Measurements from ENCODE around the gene FOXO3.

The FOXO3 gene

GRCh38 chr6:108597572-108598304, 37.0 kb downstream of the FOXO3 start:
- no peak for DNase-seq (ENCODE audit: low read depth)

- DNase-seq (ENCODE audit: low read depth): no peak
Measured at GRCh38 chr6:108598305-108598863, 37.7 kb downstream of the FOXO3 start.

GRCh38 chr6:108604156-108604555, 43.4 kb downstream of the FOXO3 start:
- DNase-seq (ENCODE audit: low read depth): no peak

GRCh38 chr6:108606250-108606690, 45.6 kb downstream of the FOXO3 start:
- no peak for DNase-seq (ENCODE audit: low read depth)

- DNase-seq (ENCODE audit: low read depth): no peak
Measured at GRCh38 chr6:108608453-108609275, 47.9 kb downstream of the FOXO3 start.

GRCh38 chr6:108609276-108609769, 48.6 kb downstream of the FOXO3 start:
- DNase-seq (ENCODE audit: low read depth): no peak

- no peak for DNase-seq (ENCODE audit: low read depth)
Measured at GRCh38 chr6:108610270-108610839, 49.6 kb downstream of the FOXO3 start.

GRCh38 chr6:108610957-108611586, 50.4 kb downstream of the FOXO3 start:
- DNase-seq (ENCODE audit: low read depth): no peak

- no peak for DNase-seq (ENCODE audit: low read depth)
Measured at GRCh38 chr6:108612852-108613251, 52.1 kb downstream of the FOXO3 start.

- DNase-seq (ENCODE audit: low read depth): no peak
Measured at GRCh38 chr6:108616544-108616943, 55.8 kb downstream of the FOXO3 start.

GRCh38 chr6:108616973-108617372, 56.3 kb downstream of the FOXO3 start:
- DNase-seq (ENCODE audit: low read depth): no peak

GRCh38 chr6:108618623-108619152, 58.0 kb downstream of the FOXO3 start:
- no peak for DNase-seq (ENCODE audit: low read depth)

GRCh38 chr6:108619431-108620197, 58.9 kb downstream of the FOXO3 start:
- DNase-seq (ENCODE audit: low read depth): no peak

- no peak for DNase-seq (ENCODE audit: low read depth)
Measured at GRCh38 chr6:108621117-108621516, 60.4 kb downstream of the FOXO3 start.

- no peak for DNase-seq (ENCODE audit: low read depth)
Measured at GRCh38 chr6:108622641-108623298, 62.1 kb downstream of the FOXO3 start.

GRCh38 chr6:108623995-108624394, 63.3 kb downstream of the FOXO3 start:
- no peak for DNase-seq (ENCODE audit: low read depth)

GRCh38 chr6:108625581-108625980, 64.9 kb downstream of the FOXO3 start:
- DNase-seq (ENCODE audit: low read depth): no peak

- DNase-seq (ENCODE audit: low read depth): no peak
Measured at GRCh38 chr6:108626777-108627176, 66.1 kb downstream of the FOXO3 start.

- no peak for DNase-seq (ENCODE audit: low read depth)
Measured at GRCh38 chr6:108627692-108628550, 67.2 kb downstream of the FOXO3 start.
